HUES64 (cell line): ENCODE measurements around the gene INSIG1.

Experiments used
- H3K27ac ChIP-seq: 2 replicates; pipeline ENCODE4 v1.7.0; 2013; ENCODE audit warnings: low read depth, low read length, inconsistent platforms
- H3K27me3 ChIP-seq: 2 replicates; pipeline ENCODE4 v1.6.1; 2013; ENCODE audit warnings: mild to moderate bottlenecking, low read length; ENCODE audit not compliant: insufficient read depth
- H3K36me3 ChIP-seq: 2 replicates; pipeline ENCODE4 v1.6.1; 2013; ENCODE audit warnings: mild to moderate bottlenecking, low read length; ENCODE audit not compliant: insufficient read depth
- H3K4me1 ChIP-seq: 2 replicates; pipeline ENCODE4 v1.6.1; 2013; ENCODE audit warnings: mild to moderate bottlenecking, low read length, moderate library complexity; ENCODE audit not compliant: insufficient read depth
- H3K4me3 ChIP-seq: 2 replicates; pipeline ENCODE4 v1.5.1; 2013; ENCODE audit warnings: mild to moderate bottlenecking, low read length, moderate library complexity
- H3K9ac ChIP-seq: 2 replicates; pipeline ENCODE4 v1.6.1; 2013; ENCODE audit warnings: mild to moderate bottlenecking, low read depth, low read length
- H3K9me3 ChIP-seq: 2 replicates; pipeline ENCODE4 v1.6.1; 2013; ENCODE audit warnings: low read depth, low read length; ENCODE audit not compliant: insufficient read depth
- WGBS: fragments of 150-250, 120-280 bp; methylation state at CpG from one replicate; pipeline ENCODE4 v1.1.7; 2013; ENCODE audit warnings: missing lambda C conversion rate; 5-methylcytosine and 5-hydroxymethylcytosine counted together

INSIG1 gene

GRCh38 chr7:155346285-155346684, 48.6 kb downstream of the INSIG1 start:
- Histone ChIP-seq H3K27ac (no peak overlapping the region), H3K4me1 (no peaks in the 10 kb centered on the region), H3K27me3 (peaks cover 24% of the 10 kb centered on the region), H3K9me3 (no peaks in the 10 kb centered on the region), H3K9ac (no peak overlapping the region), H3K4me3 (no peak overlapping the region), H3K36me3 (no peaks in the 10 kb centered on the region)
- 100% methylated on average over 1 of the region's 1 CpG for whole genome bisulfite sequencing

GRCh38 chr7:155348806-155349205, 51.1 kb downstream of the INSIG1 start:
- Histone ChIP-seq H3K9ac (no peak overlapping the region), H3K4me1 (no peaks in the 10 kb centered on the region), H3K4me3 (no peak overlapping the region), H3K27ac (no peak overlapping the region), H3K36me3 (no peaks in the 10 kb centered on the region), H3K9me3 (no peaks in the 10 kb centered on the region), H3K27me3 (peaks cover 27% of the 10 kb centered on the region)
- 88% methylated on average over 2 of the region's 2 CpGs for WGBS

GRCh38 chr7:155349601-155350331, 52.1 kb downstream of the INSIG1 start:
- H3K9ac ChIP-seq = no peak overlapping the region
- WGBS = 73% methylated on average over 49 of the region's 49 CpGs
- H3K27ac ChIP-seq = no peak overlapping the region

DNA sequence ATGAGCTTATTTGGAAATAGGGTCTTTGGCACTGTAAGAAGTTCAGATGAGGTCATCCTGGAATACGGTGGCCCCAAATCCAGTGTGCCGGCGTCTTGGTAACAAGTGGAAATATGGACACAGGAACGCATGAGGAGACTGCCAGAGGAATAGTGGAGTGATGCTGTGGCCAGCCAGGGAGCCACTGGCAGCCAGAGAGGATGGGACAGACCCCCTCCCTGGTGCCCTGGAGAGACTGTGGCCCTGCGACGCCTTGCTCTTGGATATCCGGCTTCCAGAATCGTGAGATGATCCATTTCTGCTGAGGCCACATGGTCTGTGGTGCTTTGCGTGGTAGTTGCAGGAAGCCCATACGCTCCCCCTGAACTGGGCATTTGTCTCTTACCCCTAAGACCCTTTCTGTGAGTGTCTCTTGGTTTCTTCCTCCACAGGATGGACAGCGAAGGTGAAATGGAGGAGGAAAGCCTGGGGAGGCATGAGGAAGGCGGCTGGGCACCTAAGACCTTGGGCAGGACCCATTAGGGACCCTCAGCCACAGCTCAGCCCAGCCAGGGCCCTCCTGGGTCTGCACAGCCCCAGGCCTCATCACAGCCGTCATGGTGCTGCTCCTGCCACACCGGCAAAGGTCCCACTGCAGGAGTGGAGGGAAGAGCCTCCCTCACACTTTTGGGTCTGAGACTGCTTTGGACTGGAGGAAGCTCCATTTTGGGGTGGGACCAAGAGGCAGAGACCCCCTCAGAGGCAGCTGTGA, 53.6 kb downstream of the INSIG1 start:
- Histone ChIP-seq H3K27me3 (peaks cover 15% of the 10 kb centered on the region), H3K9ac (no peak overlapping the region), H3K4me3 (no peak overlapping the region), H3K9me3 (no peaks in the 10 kb centered on the region), H3K4me1 (no peaks in the 10 kb centered on the region), H3K27ac (no peak overlapping the region), H3K36me3 (no peaks in the 10 kb centered on the region)
- 93% methylated on average over 14 of the region's 14 CpGs for WGBS

More at GRCh38 chr7:155349601-155350331, 52.1 kb downstream of the INSIG1 start:
- Histone ChIP-seq H3K9me3 (no peaks in the 10 kb centered on the region), H3K4me1 (no peaks in the 10 kb centered on the region), H3K27me3 (peaks cover 27% of the 10 kb centered on the region), H3K36me3 (no peaks in the 10 kb centered on the region), H3K4me3 (no peak overlapping the region)

DNA sequence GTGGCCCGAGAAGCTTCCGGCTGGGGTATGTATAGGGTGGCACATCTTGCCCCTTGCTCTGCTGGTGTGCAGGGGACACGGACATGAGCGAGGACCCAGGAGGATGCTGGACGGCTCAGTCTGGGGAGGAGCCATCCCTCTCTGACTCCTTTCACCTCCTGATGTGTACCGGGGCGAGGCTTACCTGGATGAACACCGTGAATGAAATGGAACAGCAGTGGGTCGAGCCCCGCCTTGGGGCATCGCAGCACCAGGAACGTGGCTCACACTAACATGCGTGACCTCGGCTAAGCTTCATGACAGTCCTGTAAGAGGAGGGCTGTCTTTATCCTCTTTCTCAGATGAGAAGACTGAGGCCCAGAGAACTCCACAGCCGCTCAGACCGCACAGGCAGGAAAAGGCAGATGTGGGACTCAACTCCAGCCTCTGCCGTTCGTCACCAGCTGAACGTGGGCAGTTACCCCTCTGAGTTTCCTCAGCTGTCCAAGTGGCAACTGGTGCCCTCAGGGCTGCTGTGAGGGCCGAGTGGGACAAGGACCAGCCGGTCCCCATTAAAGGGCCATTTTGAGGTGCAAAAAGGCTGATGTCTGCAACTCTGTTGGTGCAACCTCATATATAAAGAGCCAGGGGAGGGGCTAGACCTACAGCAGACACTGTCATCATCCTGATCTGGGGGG, 54.5 kb downstream of the INSIG1 start:
- H3K27me3 ChIP-seq = peaks cover 20% of the 10 kb centered on the region
- no peaks in the 10 kb centered on the region for H3K4me1 ChIP-seq
- no peaks in the 10 kb centered on the region for H3K9me3 ChIP-seq
- H3K9ac ChIP-seq = no peak overlapping the region
- no peak overlapping the region for H3K27ac ChIP-seq
- WGBS = 91% methylated on average over 21 of the region's 21 CpGs
- H3K36me3 ChIP-seq = no peaks in the 10 kb centered on the region
- H3K4me3 ChIP-seq = no peak overlapping the region

- no peak overlapping the region for H3K4me3 ChIP-seq
- no peaks in the 10 kb centered on the region for H3K9me3 ChIP-seq
- H3K36me3 ChIP-seq = no peaks in the 10 kb centered on the region
- H3K27me3 ChIP-seq = peaks cover 25% of the 10 kb centered on the region
- no peak overlapping the region for H3K27ac ChIP-seq
- 94% methylated on average over 5 of the region's 5 CpGs for WGBS
- no peaks in the 10 kb centered on the region for H3K4me1 ChIP-seq
- H3K9ac ChIP-seq = no peak overlapping the region
Measured at GRCh38 chr7:155352753-155353115, 55.1 kb downstream of the INSIG1 start.

DNA sequence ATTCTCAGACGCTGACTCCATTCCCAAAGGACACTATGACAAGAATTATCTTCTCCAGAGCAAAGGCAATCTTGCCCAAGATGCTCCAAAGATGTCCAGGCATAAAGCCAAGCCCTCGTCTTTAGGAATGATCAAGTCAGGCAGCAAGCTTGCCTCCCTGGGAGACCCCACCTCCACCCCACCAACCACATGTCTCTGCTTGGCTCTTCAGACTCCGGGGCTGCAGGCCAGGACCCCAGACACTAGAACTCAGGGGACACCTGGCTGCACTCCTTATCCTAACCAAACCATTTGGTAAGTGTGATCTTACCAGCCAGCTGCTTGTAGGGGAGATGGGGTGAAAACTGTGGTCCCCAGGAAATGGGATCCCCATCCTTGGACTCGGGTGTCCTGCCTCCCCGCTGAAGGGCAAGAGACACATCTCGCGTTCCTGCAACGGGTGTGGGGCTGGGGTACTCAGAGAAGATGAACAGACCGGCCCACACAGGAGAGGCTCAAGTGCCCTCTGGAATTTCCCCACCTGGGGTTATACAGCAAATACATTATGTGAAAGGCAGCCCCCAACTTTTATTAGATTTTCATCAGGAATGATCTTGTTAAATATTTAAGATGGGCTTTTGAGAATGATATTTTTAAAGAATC, 55.7 kb downstream of the INSIG1 start:
- peaks cover 1% of the 10 kb centered on the region; the same call in 1 of the 2 replicates for H3K4me1 ChIP-seq
- H3K9ac ChIP-seq = no peak overlapping the region
- 77% methylated on average over 9 of the region's 9 CpGs for whole genome bisulfite sequencing

GRCh38 chr7:155354371-155355048, 56.8 kb downstream of the INSIG1 start:
- no peak overlapping the region for H3K4me3 ChIP-seq
- H3K36me3 ChIP-seq = no peaks in the 10 kb centered on the region
- no peak overlapping the region for H3K27ac ChIP-seq
- peaks cover 34% of the 10 kb centered on the region for H3K27me3 ChIP-seq
- WGBS = 87% methylated on average over 20 of the region's 20 CpGs
- no peaks in the 10 kb centered on the region for H3K9me3 ChIP-seq
- peaks cover 7% of the 10 kb centered on the region for H3K4me1 ChIP-seq
- H3K9ac ChIP-seq = no peak overlapping the region

More for the DNA sequence above, 55.7 kb downstream of the INSIG1 start:
- H3K36me3 ChIP-seq = no peaks in the 10 kb centered on the region
- no peaks in the 10 kb centered on the region for H3K9me3 ChIP-seq
- no peak overlapping the region for H3K27ac ChIP-seq
- peaks cover 31% of the 10 kb centered on the region for H3K27me3 ChIP-seq
- no peak overlapping the region for H3K4me3 ChIP-seq

GRCh38 chr7:155355176-155355575, 57.5 kb downstream of the INSIG1 start:
- Histone ChIP-seq H3K27ac (no peak overlapping the region), H3K9ac (no peak overlapping the region), H3K27me3 (peaks cover 38% of the 10 kb centered on the region), H3K4me3 (no peak overlapping the region), H3K4me1 (peaks cover 7% of the 10 kb centered on the region), H3K9me3 (no peaks in the 10 kb centered on the region), H3K36me3 (no peaks in the 10 kb centered on the region)
- 89% methylated on average over 11 of the region's 11 CpGs for WGBS

DNA sequence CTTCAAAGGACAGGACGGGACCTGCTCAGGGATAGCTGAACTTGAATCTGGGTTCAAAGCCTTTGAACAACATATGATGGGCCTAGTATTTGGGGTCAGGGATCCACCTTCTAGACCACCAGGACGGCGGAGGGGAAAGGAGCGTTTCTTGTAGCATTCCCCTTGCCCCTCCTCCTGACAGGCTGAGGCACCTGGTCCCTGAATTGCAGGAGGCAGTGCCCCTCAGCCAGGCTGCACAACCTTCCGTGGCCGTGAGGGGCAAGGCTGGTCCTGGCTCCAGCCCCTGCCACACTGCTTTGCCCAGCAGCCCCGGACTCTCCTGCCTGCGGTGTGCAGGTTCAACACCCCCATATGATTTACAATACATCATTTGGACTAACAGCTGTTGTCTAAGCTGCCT, 58.1 kb downstream of the INSIG1 start:
- no peaks in the 10 kb centered on the region for H3K36me3 ChIP-seq
- no peak overlapping the region for H3K4me3 ChIP-seq
- H3K27me3 ChIP-seq = peaks cover 44% of the 10 kb centered on the region
- H3K9ac ChIP-seq = no peak overlapping the region
- WGBS = 91% methylated on average over 8 of the region's 8 CpGs
- H3K27ac ChIP-seq = no peak overlapping the region
- no peaks in the 10 kb centered on the region for H3K9me3 ChIP-seq
- H3K4me1 ChIP-seq = peaks cover 7% of the 10 kb centered on the region
